GM23248 (cell line): ENCODE results near the gene P2RX1.

Experiments used
- EZH2 ChIP-seq: fragments of 200-600 bp; sonication (generic); IDR thresholded peaks from 2 replicates; pipeline ENCODE4 v1.6.1; 2018; ENCODE audit warnings: antibody characterized with exemption, mild to moderate bottlenecking; ENCODE audit not compliant: insufficient read depth, poor library complexity, severe bottlenecking
- EZH2phosphoT487 ChIP-seq: fragments of 200-600 bp; sonication (generic); IDR thresholded peaks from 2 replicates; pipeline ENCODE4 v1.6.1; 2018; ENCODE audit warnings: antibody characterized with exemption, moderate library complexity, mild to moderate bottlenecking, low read depth; ENCODE audit not compliant: insufficient read depth

GRCh38 chr17:3927628-3928340 lies 11.5 kb upstream of the P2RX1 start:
- TF ChIP-seq EZH2 (no peak), EZH2phosphoT487 (no peak)
